ENCODE results near the gene TOP2B.

Gene TOP2B

DNA sequence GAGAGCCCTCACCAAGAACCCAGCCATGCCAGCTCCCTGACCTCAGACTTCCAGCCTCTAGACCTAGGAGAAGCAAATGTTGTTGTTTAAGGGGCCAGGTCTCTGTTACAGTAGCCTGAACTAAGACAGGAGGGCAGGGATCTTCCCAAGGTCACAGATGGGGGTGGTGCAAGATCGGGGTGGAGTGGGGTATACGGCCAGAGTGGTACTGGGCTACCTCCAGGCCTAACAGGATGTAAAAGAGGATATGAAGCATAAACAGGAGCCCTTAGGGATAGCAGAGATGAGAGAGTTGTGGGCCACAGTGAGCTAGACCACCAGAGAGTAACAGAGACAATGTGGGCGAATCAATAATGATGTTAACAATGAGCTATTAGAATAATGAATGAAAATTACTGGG, 82.9 kb downstream of the TOP2B start:
- no peak for DNase-seq

DNA sequence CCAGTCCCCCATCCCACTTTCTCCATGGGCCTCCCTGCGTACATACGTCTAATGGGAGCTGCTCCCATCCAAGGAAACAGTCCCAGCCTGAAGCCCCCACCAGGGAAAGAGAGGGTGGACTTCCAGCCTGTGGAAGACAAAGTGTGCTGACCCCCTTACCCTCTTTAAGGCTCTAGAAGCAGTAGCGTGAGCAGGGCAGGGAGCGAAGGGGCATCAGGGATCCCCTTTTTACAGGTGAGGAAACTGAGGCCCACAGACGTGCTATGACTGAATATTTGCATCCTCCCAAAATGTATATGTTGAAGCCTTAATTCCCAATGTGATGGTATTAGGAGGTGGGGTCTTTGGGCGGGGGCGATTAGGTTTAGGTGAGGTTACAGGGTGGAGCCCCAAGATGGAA, 83.4 kb downstream of the TOP2B start:
- DNase-seq = no peak

DNA sequence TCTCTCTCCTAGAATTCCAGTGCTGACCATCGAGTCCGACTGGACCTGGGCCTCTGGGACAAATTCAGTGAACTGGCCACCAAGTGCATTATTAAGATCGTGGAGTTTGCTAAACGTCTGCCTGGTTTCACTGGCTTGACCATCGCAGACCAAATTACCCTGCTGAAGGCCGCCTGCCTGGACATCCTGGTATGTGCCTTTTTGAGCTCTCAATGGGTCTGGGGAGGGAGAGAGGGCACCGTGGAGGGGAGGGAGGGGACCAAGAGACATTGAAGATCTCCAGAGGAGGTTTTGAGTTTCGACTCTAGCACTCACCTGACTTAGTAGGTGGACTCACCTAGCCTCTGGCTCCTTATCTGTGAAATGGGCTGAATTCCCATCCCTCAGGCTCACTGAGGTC, 84.2 kb downstream of the TOP2B start:
- no peak for DNase-seq

GRCh38 chr3:25578059-25578458, 86.6 kb downstream of the TOP2B start:
- DNase-seq = no peak

- peak; percentile 13 to 27 for DNase-seq
These were observed 87.8 kb downstream of the TOP2B start for GRCh38 chr3:25576831-25577454.

GRCh38 chr3:25576146-25576545, 88.6 kb downstream of the TOP2B start:
- no peak for DNase-seq

DNA sequence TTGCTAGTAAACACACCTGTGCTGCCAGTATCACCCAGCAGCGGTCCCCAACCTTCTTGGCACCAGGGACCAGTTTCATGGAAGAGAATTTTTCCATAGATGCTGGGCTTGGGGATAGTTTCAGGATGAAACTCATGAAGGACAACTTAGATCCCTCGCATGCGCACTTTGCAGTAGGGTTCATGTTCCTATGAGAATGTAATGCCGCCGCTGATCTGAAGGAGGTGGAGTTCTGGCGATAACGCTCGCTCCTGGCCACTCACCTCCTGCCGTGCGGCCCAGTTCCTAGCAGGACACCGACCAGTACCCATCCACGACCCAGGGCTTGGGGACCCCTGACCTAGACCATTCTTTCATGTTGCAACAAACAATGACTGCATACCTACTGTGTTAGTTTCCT, 89.7 kb downstream of the TOP2B start:
- DNase-seq = no peak

GRCh38 chr3:25574172-25574765, 90.4 kb downstream of the TOP2B start:
- DNase-seq = no peak

DNA sequence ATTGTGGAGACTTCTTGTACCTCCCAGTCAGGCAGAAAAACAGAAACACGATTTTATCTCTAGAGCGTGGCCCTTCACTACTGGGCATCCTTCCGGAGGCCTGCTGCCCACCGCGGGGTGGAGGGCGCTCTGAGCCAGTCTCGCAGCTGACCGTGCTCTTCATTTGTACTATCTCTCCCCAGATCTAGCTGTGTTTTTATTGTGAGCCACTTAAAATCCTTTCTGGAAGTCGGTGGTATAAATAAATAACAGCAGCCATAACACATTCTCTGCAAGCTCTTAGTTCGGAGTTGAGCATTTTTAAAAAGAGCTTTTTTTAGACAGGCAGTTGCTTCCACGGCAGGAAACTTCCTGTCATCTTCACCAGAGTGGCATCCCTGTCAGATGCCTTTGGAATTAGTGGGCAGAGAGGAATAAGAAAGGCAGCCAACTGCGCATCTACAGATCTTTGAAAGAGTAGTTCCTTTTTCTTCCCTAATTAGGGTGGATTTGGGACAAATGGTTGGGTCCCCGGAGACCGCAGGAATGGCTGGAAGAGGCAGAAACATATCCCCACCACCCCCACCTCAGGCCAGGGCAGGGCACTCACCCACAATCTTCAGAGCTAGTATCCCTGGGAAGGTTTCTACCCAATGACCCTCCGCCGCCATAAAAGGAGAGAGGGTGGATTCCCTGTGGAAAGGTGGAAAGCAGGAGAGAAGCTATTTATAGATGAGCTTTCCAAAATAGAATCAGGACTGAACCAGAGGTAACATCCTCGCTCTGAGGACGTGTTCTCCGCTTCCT, 91.1 kb downstream of the TOP2B start:
- DNase-seq = no peak

GRCh38 chr3:25572919-25573385, 91.8 kb downstream of the TOP2B start:
- no peak for DNase-seq

DNA sequence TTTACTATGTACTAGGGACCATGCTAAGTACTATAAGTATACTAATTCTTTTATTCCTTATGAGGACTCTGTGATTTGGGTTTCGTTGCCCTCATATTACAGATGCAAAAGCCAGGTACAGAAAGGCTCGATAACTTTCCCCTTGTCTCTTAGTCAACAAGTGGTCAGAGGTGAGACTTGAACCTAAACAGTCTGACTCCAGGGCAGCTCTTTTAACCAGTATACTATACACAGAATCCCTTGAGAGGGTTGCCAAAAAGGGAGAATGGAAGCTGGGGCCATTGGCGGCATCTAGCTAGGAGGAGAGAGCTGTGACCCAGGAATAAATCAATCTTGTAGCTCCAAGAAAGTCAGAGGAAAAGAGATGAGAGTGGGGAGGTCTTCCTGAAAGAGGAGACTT, 92.4 kb downstream of the TOP2B start:
- no peak for DNase-seq

DNA sequence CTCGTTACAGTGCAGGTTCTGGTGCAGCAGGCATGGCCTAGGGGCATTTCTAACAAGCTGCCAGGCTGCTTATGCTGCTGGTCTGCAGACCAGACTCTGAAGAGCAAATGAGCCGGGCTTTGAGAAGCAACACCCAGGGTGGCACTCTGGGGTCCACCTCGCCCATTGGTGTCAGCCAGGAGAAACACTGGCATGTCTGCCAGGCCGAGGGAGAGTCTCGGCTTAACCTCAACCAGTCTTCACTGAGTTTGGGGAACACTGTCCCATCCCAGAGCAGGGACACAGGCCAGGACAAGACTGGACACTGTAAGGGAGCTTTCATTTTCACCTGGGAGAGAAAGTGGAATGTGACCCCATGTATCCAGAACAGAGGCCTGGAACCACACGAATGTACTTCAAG, 93.4 kb downstream of the TOP2B start:
- DNase-seq = no peak

DNA sequence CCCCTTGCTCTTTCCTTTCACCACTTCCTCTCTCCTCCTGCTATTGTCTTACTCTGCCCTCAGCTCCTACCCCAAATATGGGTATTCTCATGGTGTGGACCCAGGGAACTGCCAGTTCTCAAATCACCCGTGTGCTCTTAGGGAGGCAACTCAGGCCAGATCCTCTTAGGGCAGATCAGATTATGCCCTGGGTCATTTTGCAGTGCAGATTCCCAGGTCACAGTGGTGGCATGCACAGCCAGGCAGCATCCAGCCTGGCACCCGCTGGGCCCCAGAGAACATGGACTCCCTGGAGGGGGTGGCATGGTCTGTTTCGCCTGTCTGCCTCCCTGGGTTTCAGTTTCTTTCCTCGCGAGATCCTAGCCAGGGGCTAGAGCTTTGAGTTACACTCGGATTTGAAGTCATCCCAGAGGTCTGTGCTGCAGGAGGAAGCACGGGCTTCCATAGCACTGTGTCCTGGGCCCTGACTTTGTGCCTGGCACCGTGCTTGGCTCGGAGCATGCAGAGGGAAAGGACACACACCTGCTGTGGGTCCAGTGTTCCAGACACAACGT, 96.1 kb downstream of the TOP2B start:
- no peak for DNase-seq

DNA sequence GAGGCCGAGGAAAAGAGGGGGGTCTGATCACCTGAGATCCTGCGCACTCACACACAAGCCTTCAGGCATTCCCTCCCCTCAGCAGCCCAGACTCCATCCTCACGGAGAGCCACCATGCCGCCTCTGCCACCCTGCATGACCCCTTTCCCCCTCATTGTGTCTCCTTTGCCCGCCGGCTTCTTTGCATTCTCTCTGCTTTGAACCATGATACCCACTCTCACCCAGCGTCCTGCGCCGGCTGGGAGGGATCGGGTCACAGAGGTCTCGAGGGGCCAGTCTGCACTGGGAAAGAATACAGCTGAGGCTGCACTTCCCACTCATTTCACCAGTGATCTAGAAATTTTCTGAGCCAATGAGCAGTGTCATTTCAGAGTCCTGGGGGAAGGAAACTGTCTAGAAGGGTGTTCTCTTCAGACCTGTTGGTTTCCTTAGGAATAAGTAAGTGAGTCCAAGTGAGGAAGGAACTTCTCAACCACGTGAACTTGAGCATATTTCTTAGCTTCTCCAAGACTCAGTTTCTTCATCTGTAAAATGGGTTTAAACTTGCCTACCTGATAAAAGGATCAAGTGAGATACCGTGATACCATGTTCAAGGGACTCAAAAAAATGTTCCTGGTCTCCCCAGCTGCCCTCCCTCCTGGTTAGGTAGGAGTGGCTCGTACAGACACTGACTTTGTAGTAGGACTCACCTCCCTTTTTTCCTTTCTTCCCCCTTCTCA, 96.7 kb downstream of the TOP2B start:
- no peak for DNase-seq

- DNase-seq = no peak
These were observed 97.3 kb downstream of the TOP2B start for GRCh38 chr3:25567388-25567787.

- DNase-seq = no peak
These were observed 98.3 kb downstream of the TOP2B start for GRCh38 chr3:25566358-25566920.

- DNase-seq = no peak
These were observed 98.9 kb downstream of the TOP2B start for GRCh38 chr3:25565807-25566206.

DNA sequence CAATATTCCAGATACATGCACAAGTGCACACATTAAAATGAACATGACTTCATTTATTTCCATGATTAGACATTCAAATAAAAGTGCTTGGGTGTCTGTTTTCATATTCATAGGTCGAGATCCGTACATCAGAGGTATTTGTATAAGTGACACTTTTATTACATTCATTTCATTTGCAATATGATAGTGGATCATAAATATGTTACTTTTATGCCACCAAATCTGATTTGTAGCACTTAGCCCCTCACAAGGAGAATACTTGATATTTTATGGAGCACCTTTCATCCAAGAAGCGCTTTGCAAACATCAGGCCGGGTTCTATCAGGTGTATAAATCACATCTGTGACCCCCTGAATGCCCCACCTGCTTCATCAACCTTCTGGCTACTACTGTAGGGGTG, 100.6 kb downstream of the TOP2B start:
- DNase-seq = no peak

- DNase-seq = no peak
These were observed 101.1 kb downstream of the TOP2B start for GRCh38 chr3:25563601-25564000.

- DNase-seq = no peak
These were observed 105.9 kb downstream of the TOP2B start for GRCh38 chr3:25558796-25559195.

DNA sequence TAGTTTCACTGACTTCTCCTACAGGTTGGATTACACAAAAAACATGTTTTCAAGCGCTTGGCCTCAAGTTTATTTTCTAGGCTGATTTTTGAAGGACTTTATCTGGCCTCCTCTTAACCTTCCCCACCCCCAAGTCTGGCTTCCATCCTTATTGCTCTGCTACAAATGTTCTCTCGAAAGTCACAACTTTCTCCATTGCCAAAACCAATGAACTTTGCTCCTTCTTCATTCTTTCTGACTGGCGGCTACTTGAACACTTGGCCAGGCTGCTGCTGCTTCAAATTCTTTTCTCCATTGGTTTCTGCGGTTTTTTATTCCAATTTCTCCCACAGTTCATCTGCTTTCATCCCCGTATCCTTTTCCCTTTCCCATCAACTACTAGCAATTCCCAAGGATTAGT, 106.6 kb downstream of the TOP2B start:
- no peak for DNase-seq

DNA sequence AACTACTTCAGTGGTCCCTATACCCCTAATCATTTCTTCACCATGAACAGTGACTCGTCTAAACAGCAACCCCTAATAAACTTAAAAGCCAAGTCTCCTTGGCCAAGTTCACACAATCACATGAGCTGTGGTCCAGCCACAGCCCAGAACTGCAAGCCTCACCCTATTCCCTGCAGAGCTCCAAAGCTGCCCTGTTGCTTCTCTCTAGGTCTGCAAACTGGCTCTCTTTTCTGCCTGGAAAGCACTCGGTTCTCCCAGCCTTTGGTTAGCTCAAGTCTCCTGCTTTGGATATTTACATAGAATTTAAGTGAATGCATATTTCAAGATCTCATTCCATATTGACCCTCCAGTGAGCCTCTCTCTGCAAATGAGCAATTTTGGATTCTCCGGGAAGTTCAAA, 107.0 kb downstream of the TOP2B start:
- no peak for DNase-seq

GRCh38 chr3:25556447-25556846, 108.3 kb downstream of the TOP2B start:
- DNase-seq = no peak
